A549 treated with dexamethasone at 1 μM for 4 hours (cell line): ENCODE results near the gene SERINC2. TPM values are rescaled to one million over a fixed set of nuclear protein-coding genes. Genes with fewer than 3 reads are reported as not detected.

Experiments used
- total RNA-seq: library from RNA; stranded (reverse); fragments of 200-300 nt; extraction: Qiagen RNA extraction; gene quantifications from 5 replicates; pipeline ENCODE4 v1.2.3, GENCODE V29; 2022

The SERINC2 gene
- 16.4 to 35.1 TPM (median 31.2 TPM) in 5 replicates for total RNA-seq

GRCh38 chr1:31412732-31413404, at the start of gene SERINC2:
Gene SERINC2, plus strand, starts transcription at chr1:31413213. Its CDS starts 53 bp downstream, at chr1:31413266.

GRCh38 chr1:31373056-31373896, 39.7 kb upstream of the SERINC2 start, which contains the start of gene FABP3:
Gene FABP3, minus strand, starts transcription at chr1:31373076. Its CDS starts 62 bp downstream, at chr1:31373014.

Other genes with a start within 250 kb of the SERINC2 start
- gene NKAIN1, start 173.3 kb upstream of the SERINC2 start, total RNA-seq, result 1.0 to 1.4 TPM (median 1.1 TPM) in 5 replicates
- gene SNRNP40, start 116.4 kb upstream of the SERINC2 start, total RNA-seq, result 39.1 to 43.6 TPM (median 41.8 TPM) in 5 replicates
- 22.3 to 27.9 TPM (median 22.9 TPM) in 5 replicates for gene ZCCHC17, start 116.2 kb upstream of the SERINC2 start, total RNA-seq
- not detected in 5 replicates for gene FABP3, start 40.1 kb upstream of the SERINC2 start, total RNA-seq
- gene TINAGL1, start 163.3 kb downstream of the SERINC2 start, total RNA-seq, result 0.33 to 0.54 TPM (median 0.38 TPM) in 5 replicates
- not detected in 5 replicates for gene HCRTR1, start 204.5 kb downstream of the SERINC2 start, total RNA-seq
- gene PEF1, start 231.7 kb downstream of the SERINC2 start, total RNA-seq, result 39.5 to 46.5 TPM (median 43.7 TPM) in 5 replicates